PC-3 (cell line): ENCODE data around the gene CFLAR. TPM values are rescaled to one million over a fixed set of nuclear protein-coding genes. Genes with fewer than 3 reads are reported as not detected.

ENCODE experiments used
- ATAC-seq: fragments of 200-7000 bp; cut with Tn5 transposase; 2 replicates; pipeline ENCODE4 v1.9.1; 2020; ENCODE audit warnings: mild to moderate bottlenecking, moderate library complexity
- BruUV-seq: library from RNA; stranded (reverse); fragments of 400-500 nt; replicated peaks from 2 replicates; lab custom pipeline; 2021; lab: Mats Ljungman, UMichigan
- CTCF ChIA-PET: fragments of 300-600 bp; sonication (Branson Sonifier 250); formaldehyde crosslinking; loops from one replicate; lab custom pipeline; 2022; ENCODE audit warnings: antibody characterized with exemption; lab: Charles Lee
- POLR2A ChIA-PET: fragments of 300-600 bp; sonication (Branson Sonifier 250); formaldehyde crosslinking; loops from one replicate; lab custom pipeline; 2022; ENCODE audit warnings: antibody characterized with exemption; ENCODE audit not compliant: unreplicated experiment; lab: Charles Lee
- DNase-seq: peaks from one replicate; pipeline ENCODE4 v3.0.0-alpha.2; 2015
- H2AFZ ChIP-seq: fragments of 300-600 bp; sonication (generic); 2 replicates; pipeline ENCODE4 v1.6.0; 2016; ENCODE audit warnings: antibody characterized with exemption, low read length
- H3F3A ChIP-seq: fragments of 300-600 bp; sonication (generic); one replicate; pipeline ENCODE4 v1.6.0; 2017; ENCODE audit warnings: antibody characterized with exemption, low read length, control low read depth, mild to moderate bottlenecking; ENCODE audit not compliant: unreplicated experiment
- H3K27ac ChIP-seq: fragments of 300-600 bp; sonication (generic); 2 replicates; pipeline ENCODE4 v1.5.1; 2016; ENCODE audit warnings: mild to moderate bottlenecking, low read length
- H3K27me3 ChIP-seq: fragments of 300-600 bp; sonication (generic); 2 replicates; pipeline ENCODE4 v1.6.1; 2016; ENCODE audit warnings: low read length, mixed read lengths
- H3K36me3 ChIP-seq: fragments of 300-600 bp; sonication (generic); 2 replicates; pipeline ENCODE4 v1.6.1; 2016; ENCODE audit warnings: low read depth, mixed run types, low read length, mixed read lengths
- H3K4me1 ChIP-seq: fragments of 300-600 bp; sonication (generic); 2 replicates; pipeline ENCODE4 v1.5.1; 2016; ENCODE audit warnings: low read length; ENCODE audit not compliant: insufficient read depth
- H3K4me2 ChIP-seq: fragments of 300-600 bp; sonication (generic); 2 replicates; pipeline ENCODE4 v1.6.0; 2016; ENCODE audit warnings: low read length
- H3K4me3 ChIP-seq: fragments of 300-600 bp; sonication (generic); 2 replicates; pipeline ENCODE4 v1.5.1; 2016; ENCODE audit warnings: mild to moderate bottlenecking, low read length, mixed read lengths
- H3K79me2 ChIP-seq: fragments of 300-600 bp; sonication (generic); 2 replicates; pipeline ENCODE4 v1.6.1; 2017; ENCODE audit warnings: low read length, mixed read lengths
- H3K9ac ChIP-seq: fragments of 300-600 bp; sonication (generic); 2 replicates; pipeline ENCODE4 v1.6.0; 2016; ENCODE audit warnings: mild to moderate bottlenecking, low read length
- H3K9me2 ChIP-seq: fragments of 300-600 bp; sonication (generic); replicated peaks from 2 replicates; pipeline ENCODE4 v1.6.1; 2016; ENCODE audit warnings: mixed run types, low read length, mixed read lengths
- H3K9me3 ChIP-seq: fragments of 300-600 bp; sonication (generic); 2 replicates; pipeline ENCODE4 v1.6.1; 2016; ENCODE audit warnings: low read length, mixed read lengths
- H4K20me1 ChIP-seq: fragments of 300-600 bp; sonication (generic); 2 replicates; pipeline ENCODE4 v1.6.1; 2016; ENCODE audit warnings: low read length, mixed read lengths
- EZH2 ChIP-seq: fragments of 300-600 bp; sonication (generic); IDR thresholded peaks from one replicate; pipeline ENCODE4 v1.6.1; 2017; ENCODE audit warnings: antibody characterized with exemption, mild to moderate bottlenecking, low read length; ENCODE audit not compliant: unreplicated experiment
- EZH2phosphoT487 ChIP-seq: fragments of 300-600 bp; sonication (generic); IDR thresholded peaks from 2 replicates; pipeline ENCODE4 v1.6.1; 2018; ENCODE audit warnings: mild to moderate bottlenecking, antibody characterized with exemption, low read length, borderline replicate concordance
- intact Hi-C: fragments of 100-400 bp; cut with micrococcal nuclease; formaldehyde crosslinking; loops from 2 replicates; pipeline ENCODE4 v1.9.0; 2023
- total RNA-seq: library from RNA; depleted of rRNA; stranded (reverse); fragments of >200 nt; gene quantifications from 2 replicates; pipeline ENCODE4 v1.2.3, GENCODE V29; 2014
- TF ChIP-seq, protein P1 (sequence below): fragments of 300-600 bp; sonication (generic); conservative IDR thresholded peaks from 2 replicates; pipeline ENCODE4 v1.5.1; 2017; ENCODE audit warnings: antibody characterized with exemption, low read depth, mild to moderate bottlenecking, low read length

The CFLAR gene
- total RNA-seq, 1 experiment from 2014 or later: 33.5 TPM

DNA sequence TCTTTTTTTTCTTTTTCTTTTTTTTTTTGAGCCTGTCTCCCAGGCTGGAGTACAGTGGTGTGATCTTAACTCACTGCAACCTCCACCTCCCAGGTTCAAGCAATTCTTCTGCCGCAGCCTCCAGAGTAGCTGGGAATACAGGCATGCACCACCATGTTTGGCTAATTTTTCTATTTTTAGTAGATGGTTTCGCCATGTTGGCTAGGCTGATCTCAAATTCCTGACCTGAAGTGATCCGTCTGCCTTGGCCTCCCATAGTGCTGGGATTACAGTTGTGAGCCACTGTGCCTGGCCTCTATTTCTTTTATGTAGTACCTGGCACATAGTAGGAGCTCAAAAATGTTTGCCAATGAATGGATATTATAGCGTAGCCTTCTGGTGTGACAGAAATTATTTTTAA, 6.8 kb upstream of the CFLAR start:
- no peak overlapping the region for H2AFZ ChIP-seq
- ATAC-seq (no peak), DNase-seq (no peak)
- no peaks in the 10 kb centered on the region for H3K27me3 ChIP-seq
- CTCF ChIA-PET: no interaction called here
- no peaks in the 10 kb centered on the region for H3K36me3 ChIP-seq
- no peak overlapping the region for H3K4me3 ChIP-seq
- POLR2A ChIA-PET: no interaction called here
- TF ChIP-seq EZH2phosphoT487: no peak
- TF ChIP-seq, protein P1, sequence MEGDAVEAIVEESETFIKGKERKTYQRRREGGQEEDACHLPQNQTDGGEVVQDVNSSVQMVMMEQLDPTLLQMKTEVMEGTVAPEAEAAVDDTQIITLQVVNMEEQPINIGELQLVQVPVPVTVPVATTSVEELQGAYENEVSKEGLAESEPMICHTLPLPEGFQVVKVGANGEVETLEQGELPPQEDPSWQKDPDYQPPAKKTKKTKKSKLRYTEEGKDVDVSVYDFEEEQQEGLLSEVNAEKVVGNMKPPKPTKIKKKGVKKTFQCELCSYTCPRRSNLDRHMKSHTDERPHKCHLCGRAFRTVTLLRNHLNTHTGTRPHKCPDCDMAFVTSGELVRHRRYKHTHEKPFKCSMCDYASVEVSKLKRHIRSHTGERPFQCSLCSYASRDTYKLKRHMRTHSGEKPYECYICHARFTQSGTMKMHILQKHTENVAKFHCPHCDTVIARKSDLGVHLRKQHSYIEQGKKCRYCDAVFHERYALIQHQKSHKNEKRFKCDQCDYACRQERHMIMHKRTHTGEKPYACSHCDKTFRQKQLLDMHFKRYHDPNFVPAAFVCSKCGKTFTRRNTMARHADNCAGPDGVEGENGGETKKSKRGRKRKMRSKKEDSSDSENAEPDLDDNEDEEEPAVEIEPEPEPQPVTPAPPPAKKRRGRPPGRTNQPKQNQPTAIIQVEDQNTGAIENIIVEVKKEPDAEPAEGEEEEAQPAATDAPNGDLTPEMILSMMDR: no peak
- TF ChIP-seq EZH2: no peak
- no peaks in the 10 kb centered on the region for H3K4me1 ChIP-seq
- no peaks in the 10 kb centered on the region for H3K79me2 ChIP-seq
- H3K4me2 ChIP-seq: no peak overlapping the region
- no peaks in the 10 kb centered on the region for H3K9me3 ChIP-seq
- intact Hi-C loops: no loop called here
- H3K9ac ChIP-seq: no peak overlapping the region
- no peak overlapping the region for H3K27ac ChIP-seq
- no peaks in the 10 kb centered on the region for H3K9me2 ChIP-seq
- no peaks in the 10 kb centered on the region for H4K20me1 ChIP-seq
- no peaks in the 10 kb centered on the region for H3F3A ChIP-seq
- no TSS peak for BruUV-seq

DNA sequence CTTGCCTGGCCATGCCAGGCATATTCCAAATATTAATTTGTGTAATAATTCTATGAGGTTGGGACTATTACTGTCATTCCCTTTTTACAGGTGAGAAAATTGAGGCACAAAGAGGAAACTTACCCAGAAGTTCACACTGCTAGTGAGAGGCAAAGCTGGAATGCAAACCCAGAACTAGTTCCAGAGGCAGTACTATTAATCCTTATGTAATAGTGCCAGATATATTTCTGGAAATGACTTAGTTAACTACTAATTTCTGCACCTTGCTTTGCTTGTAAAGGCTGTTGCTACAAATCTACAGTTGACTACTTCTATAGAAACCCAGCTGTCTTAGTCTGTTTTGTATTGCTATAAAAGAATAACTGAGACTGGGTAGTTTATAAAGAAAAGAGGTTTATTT, 5.3 kb upstream of the CFLAR start:
- ChIA-PET POLR2A (no interaction called here), CTCF (no interaction called here)
- H3K27me3 ChIP-seq: no peaks in the 10 kb centered on the region
- no peak overlapping the region for H3K4me2 ChIP-seq
- H3K4me3 ChIP-seq: no peak overlapping the region
- TF ChIP-seq, protein P1: no peak
- TF ChIP-seq EZH2phosphoT487 (no peak), EZH2 (no peak)
- H3K79me2 ChIP-seq: 0 out of 2 replicates have a peak, but pooled peaks cover 4% of the 10 kb centered on the region
- H2AFZ ChIP-seq: no peak overlapping the region
- H3K9ac ChIP-seq: no peak overlapping the region
- ATAC-seq (no peak), DNase-seq (no peak)
- H3K9me3 ChIP-seq: no peaks in the 10 kb centered on the region
- H3K27ac ChIP-seq: no peak overlapping the region
- no peaks in the 10 kb centered on the region for H3K36me3 ChIP-seq
- no peaks in the 10 kb centered on the region for H3K4me1 ChIP-seq
- intact Hi-C loops: no loop called here
- BruUV-seq: no TSS peak
- H3K9me2 ChIP-seq: no peaks in the 10 kb centered on the region
- H4K20me1 ChIP-seq: no peaks in the 10 kb centered on the region
- no peaks in the 10 kb centered on the region for H3F3A ChIP-seq

DNA sequence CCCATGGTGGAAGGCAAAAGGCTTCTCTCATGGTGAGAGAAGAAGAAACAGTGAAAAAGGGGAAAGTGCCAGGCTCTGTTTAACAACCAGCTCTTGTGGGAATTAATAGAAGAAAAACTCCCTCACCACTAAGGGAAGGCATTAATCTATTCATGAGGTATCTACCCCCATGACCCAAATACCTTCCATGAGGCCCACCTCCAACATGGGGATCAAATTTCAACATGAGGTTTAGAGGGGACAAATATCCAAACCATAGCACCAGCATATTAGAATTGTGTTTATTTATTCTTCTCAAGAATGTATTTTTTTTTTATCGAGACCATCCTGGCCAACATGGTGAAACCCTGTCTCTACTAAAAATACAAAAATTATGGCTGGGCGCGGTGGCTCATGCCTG, 4.9 kb upstream of the CFLAR start:
- no peaks in the 10 kb centered on the region for H3K9me2 ChIP-seq
- CTCF ChIA-PET: no interaction called here
- H4K20me1 ChIP-seq: no peaks in the 10 kb centered on the region
- no peak overlapping the region for H3K4me3 ChIP-seq
- no peaks in the 10 kb centered on the region for H3K27me3 ChIP-seq
- no peaks in the 10 kb centered on the region for H3K36me3 ChIP-seq
- no peaks in the 10 kb centered on the region for H3K9me3 ChIP-seq
- intact Hi-C loops: no loop called here
- no peak overlapping the region for H3K9ac ChIP-seq
- no peak for DNase-seq
- H3K4me2 ChIP-seq: no peak overlapping the region
- H2AFZ ChIP-seq: no peak overlapping the region
- H3F3A ChIP-seq: no peaks in the 10 kb centered on the region
- no peak for ATAC-seq
- peaks cover 6% of the 10 kb centered on the region; the same call in 1 of the 2 replicates for H3K79me2 ChIP-seq
- TF ChIP-seq EZH2phosphoT487 (no peak), EZH2 (no peak)
- TF ChIP-seq, protein P1: no peak
- no peaks in the 10 kb centered on the region for H3K4me1 ChIP-seq
- H3K27ac ChIP-seq: no peak overlapping the region
- no TSS peak for BruUV-seq
- POLR2A ChIA-PET: no interaction called here
